Astrocyte (in vitro differentiated cells and primary cell): ENCODE results near the gene LRRC7. TPM values are rescaled to one million over a fixed set of nuclear protein-coding genes. Genes with fewer than 3 reads are reported as not detected.

ENCODE experiments used
- DNase-seq: peaks from one replicate; pipeline ENCODE4 v3.0.0-alpha.2; 2010; ENCODE audit warnings: low read depth
- FAIRE-seq: peaks from 2 replicates; lab custom pipeline; 2011; peaks lifted over from hg19 to GRCh38; lab: Jason Lieb, UNC
- H2AFZ ChIP-seq: 2 replicates; pipeline ENCODE4 v1.6.0; 2012; ENCODE audit warnings: low read depth, low read length, inconsistent platforms
- H3K27ac ChIP-seq: 2 replicates; pipeline ENCODE4 v1.5.1; 2011; ENCODE audit warnings: low read depth, low read length, inconsistent platforms
- H3K27me3 ChIP-seq: 2 replicates; pipeline ENCODE4 v1.6.0; 2011; ENCODE audit warnings: low read length, inconsistent platforms; ENCODE audit not compliant: insufficient read depth
- H3K36me3 ChIP-seq: 2 replicates; pipeline ENCODE4 v1.5.1; 2011; ENCODE audit warnings: low read length, inconsistent platforms; ENCODE audit not compliant: insufficient read depth
- H3K4me1 ChIP-seq: 2 replicates; pipeline ENCODE4 v1.5.1; 2011; ENCODE audit warnings: low read length, inconsistent platforms; ENCODE audit not compliant: insufficient read depth
- H3K4me2 ChIP-seq: 2 replicates; pipeline ENCODE4 v1.6.0; 2012; ENCODE audit warnings: low read length, inconsistent platforms
- H3K4me3 ChIP-seq: 2 replicates; pipeline ENCODE4 v1.5.1; 2011; ENCODE audit warnings: low read depth, mild to moderate bottlenecking, low read length, inconsistent platforms; ENCODE audit not compliant: insufficient read depth
- H3K79me2 ChIP-seq: 2 replicates; pipeline ENCODE4 v1.6.0; 2012; ENCODE audit warnings: mild to moderate bottlenecking, low read length, inconsistent platforms; ENCODE audit not compliant: insufficient read depth
- H3K9ac ChIP-seq: 2 replicates; pipeline ENCODE4 v1.6.0; 2012; ENCODE audit warnings: mild to moderate bottlenecking, low read length, inconsistent platforms
- H3K9me3 ChIP-seq: 2 replicates; pipeline ENCODE4 v1.5.1; 2012; ENCODE audit warnings: low read depth, mild to moderate bottlenecking, low read length, inconsistent platforms; ENCODE audit not compliant: insufficient read depth
- H4K20me1 ChIP-seq: 2 replicates; pipeline ENCODE4 v1.6.0; 2012; ENCODE audit warnings: low read length, inconsistent platforms; ENCODE audit not compliant: insufficient read depth
- H3K27ac Mint-ChIP-seq: one replicate; pipeline ENCODE4 v1.8.0; 2021; ENCODE audit warnings: mild to moderate bottlenecking, mixed read lengths; ENCODE audit not compliant: unreplicated experiment
- H3K27me3 Mint-ChIP-seq: one replicate; pipeline ENCODE4 v1.8.0; 2021; ENCODE audit warnings: low read depth, mixed read lengths; ENCODE audit not compliant: unreplicated experiment
- H3K36me3 Mint-ChIP-seq: one replicate; pipeline ENCODE4 v1.8.0; 2021; ENCODE audit warnings: low read depth, mixed read lengths; ENCODE audit not compliant: unreplicated experiment
- H3K4me1 Mint-ChIP-seq: one replicate; pipeline ENCODE4 v1.8.0; 2021; ENCODE audit warnings: low read depth, mixed read lengths; ENCODE audit not compliant: unreplicated experiment
- H3K4me3 Mint-ChIP-seq: one replicate; pipeline ENCODE4 v1.8.0; 2021; ENCODE audit warnings: mild to moderate bottlenecking, moderate library complexity, mixed read lengths; ENCODE audit not compliant: unreplicated experiment
- H3K9me3 Mint-ChIP-seq: one replicate; pipeline ENCODE4 v1.8.0; 2021; ENCODE audit warnings: mild to moderate bottlenecking, mixed read lengths; ENCODE audit not compliant: unreplicated experiment
- CTCF ChIP-seq: IDR thresholded peaks from 2 replicates; pipeline ENCODE4 v1.5.1; 2011; ENCODE audit warnings: low read depth, mild to moderate bottlenecking, inconsistent platforms, low read length, moderate library complexity; ENCODE audit not compliant: insufficient read depth
- EZH2 ChIP-seq: IDR thresholded peaks from 2 replicates; pipeline ENCODE4 v1.6.1; 2012; ENCODE audit warnings: mild to moderate bottlenecking, low read length, inconsistent platforms; ENCODE audit not compliant: insufficient read depth
- total RNA-seq: library from RNA; stranded (reverse); gene quantifications from 2 replicates; pipeline ENCODE4 v1.2.1, GENCODE V29; 2021

Gene LRRC7
- total RNA-seq, 1 donor from 2014 or later, result 0.27 TPM

GRCh38 chr1:70112838-70113237 lies 545.1 kb downstream of the LRRC7 start:
- Histone ChIP-seq H3K27ac (no peak overlapping the region), H3K9ac (no peak overlapping the region), H3K4me3 (no peak overlapping the region), H4K20me1 (no peaks in the 10 kb centered on the region), H3K79me2 (no peaks in the 10 kb centered on the region), H3K4me2 (no peak overlapping the region), H2AFZ (no peak overlapping the region), H3K9me3 (no peaks in the 10 kb centered on the region), H3K27me3 (no peaks in the 10 kb centered on the region), H3K36me3 (no peaks in the 10 kb centered on the region), H3K4me1 (no peaks in the 10 kb centered on the region)
- Mint-ChIP-seq H3K9me3 (no peaks in the 10 kb centered on the region), H3K4me1 (no peaks in the 10 kb centered on the region), H3K27me3 (peaks cover 2% of the 10 kb centered on the region), H3K36me3 (no peaks in the 10 kb centered on the region), H3K27ac (no peak overlapping the region), H3K4me3 (no peak overlapping the region)
- DNase-seq (no peak), FAIRE-seq (no peak)
- TF ChIP-seq EZH2 (no peak), CTCF (no peak)

GRCh38 chr1:70115315-70115714 lies 547.6 kb downstream of the LRRC7 start:
- Histone ChIP-seq H3K27me3 (no peaks in the 10 kb centered on the region), H3K4me2 (no peak overlapping the region), H2AFZ (no peak overlapping the region), H3K4me3 (no peak overlapping the region), H3K4me1 (no peaks in the 10 kb centered on the region), H4K20me1 (no peaks in the 10 kb centered on the region), H3K9me3 (no peaks in the 10 kb centered on the region), H3K27ac (no peak overlapping the region), H3K79me2 (no peaks in the 10 kb centered on the region), H3K9ac (no peak overlapping the region), H3K36me3 (no peaks in the 10 kb centered on the region)
- Mint-ChIP-seq H3K36me3 (no peaks in the 10 kb centered on the region), H3K4me1 (no peaks in the 10 kb centered on the region), H3K4me3 (no peak overlapping the region), H3K27me3 (peaks cover 2% of the 10 kb centered on the region), H3K9me3 (no peaks in the 10 kb centered on the region), H3K27ac (no peak overlapping the region)
- no peak for DNase-seq
- FAIRE-seq, result no peak
- no peak for TF ChIP-seq CTCF
- TF ChIP-seq EZH2, result no peak

- no peaks in the 10 kb centered on the region for H3K79me2 ChIP-seq
- no peaks in the 10 kb centered on the region for H3K36me3 ChIP-seq
- no peaks in the 10 kb centered on the region for H3K4me1 ChIP-seq
- H3K4me3 ChIP-seq, result no peak overlapping the region
- FAIRE-seq (no peak), DNase-seq (no peak)
- H4K20me1 ChIP-seq, result no peaks in the 10 kb centered on the region
- H3K9ac ChIP-seq, result no peak overlapping the region
- no peaks in the 10 kb centered on the region for H3K36me3 Mint-ChIP-seq
- no peaks in the 10 kb centered on the region for H3K9me3 Mint-ChIP-seq
- H3K27ac ChIP-seq, result no peak overlapping the region
- peaks cover 2% of the 10 kb centered on the region for H3K27me3 Mint-ChIP-seq
- H3K27me3 ChIP-seq, result no peaks in the 10 kb centered on the region
- no peaks in the 10 kb centered on the region for H3K9me3 ChIP-seq
- H3K27ac Mint-ChIP-seq, result no peak overlapping the region
- no peak overlapping the region for H2AFZ ChIP-seq
- H3K4me3 Mint-ChIP-seq, result no peak overlapping the region
- TF ChIP-seq EZH2 (no peak), CTCF (no peak)
- no peaks in the 10 kb centered on the region for H3K4me1 Mint-ChIP-seq
- H3K4me2 ChIP-seq, result no peak overlapping the region
These were observed 549.3 kb downstream of the LRRC7 start for GRCh38 chr1:70117046-70117445.
